Bone marrow (tissue), 2 donors: ENCODE results near the gene AQP6.
A peak's percentile ranks its signal among the peaks of the same experiment; 100 is the strongest.

Source experiments
- DNase-seq, 2 donors: peaks; one replicate each; lab custom pipeline; 2025; lab: John Stamatoyannopoulos, UW

AQP6 gene

GRCh38 chr12:49955899-49956662 is 16.7 kb upstream of the AQP6 start:
- DNase-seq: no peak

- DNase-seq: no peak
Measured at GRCh38 chr12:49956663-49957569, 15.8 kb upstream of the AQP6 start.

GRCh38 chr12:49957570-49957967 is 15.2 kb upstream of the AQP6 start:
- no peak for DNase-seq

GRCh38 chr12:49959685-49960473 is 12.9 kb upstream of the AQP6 start:
- DNase-seq: peak in 1 of 2 donors; percentile 6

GRCh38 chr12:49960474-49961110 is 12.2 kb upstream of the AQP6 start:
- DNase-seq: no peak

- DNase-seq: no peak
Measured at GRCh38 chr12:49961111-49961922, 11.4 kb upstream of the AQP6 start, which contains the start of gene AQP5. AQP5 (plus strand) TSS chr12:49961872; CDS start chr12:49962018, 146 bp downstream.

GRCh38 chr12:49961993-49962764 is 10.6 kb upstream of the AQP6 start:
- no peak for DNase-seq

GRCh38 chr12:49962861-49963765 is 9.6 kb upstream of the AQP6 start:
- DNase-seq: no peak

GRCh38 chr12:49963976-49964815 is 8.6 kb upstream of the AQP6 start:
- DNase-seq: no peak

- DNase-seq: no peak
Measured at GRCh38 chr12:49964849-49965624, 7.7 kb upstream of the AQP6 start.

- no peak for DNase-seq
Measured at GRCh38 chr12:49965836-49966235, 6.9 kb upstream of the AQP6 start.

GRCh38 chr12:49966511-49967041 is 6.2 kb upstream of the AQP6 start:
- no peak for DNase-seq

GRCh38 chr12:49967042-49967776 is 5.5 kb upstream of the AQP6 start:
- DNase-seq: peak; percentile 72 to 93

GRCh38 chr12:49967777-49968250 is 4.9 kb upstream of the AQP6 start:
- DNase-seq: no peak

- DNase-seq: no peak
Measured at GRCh38 chr12:49968471-49968870, 4.3 kb upstream of the AQP6 start.

- DNase-seq: no peak
Measured at GRCh38 chr12:49969027-49969426, 3.7 kb upstream of the AQP6 start.
